ENCODE results near the gene PWWP2B.
"Not testable (repeated sequence)": the region's sequence is repeated elsewhere in the genome, so short reads cannot be mapped to it uniquely, and the experiment has no call there.

PWWP2B gene

DNA sequence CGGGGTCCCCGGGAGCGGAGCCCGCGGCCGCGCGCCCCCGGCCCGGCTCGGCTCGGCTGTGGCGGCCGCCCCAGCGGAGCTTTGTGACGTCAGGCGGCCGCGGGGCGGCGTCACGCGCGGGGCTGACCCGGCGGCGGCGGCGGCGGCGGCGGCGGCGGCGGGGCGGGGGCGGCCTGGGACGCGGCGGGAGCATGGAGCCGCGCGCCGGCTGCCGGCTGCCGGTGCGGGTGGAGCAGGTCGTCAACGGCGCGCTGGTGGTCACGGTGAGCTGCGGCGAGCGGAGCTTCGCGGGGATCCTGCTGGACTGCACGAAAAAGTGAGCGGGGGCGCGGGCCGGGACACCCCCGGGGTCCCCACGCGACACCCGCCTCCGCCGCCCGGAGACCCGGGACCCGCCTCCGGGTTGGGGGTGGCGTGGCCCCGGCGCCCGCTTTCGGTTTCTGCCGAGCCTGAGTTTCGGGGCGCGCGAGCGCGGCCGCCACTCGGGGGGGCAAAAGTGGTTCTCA is at the start of gene PWWP2B:
PWWP2B (plus strand) TSS at position 165 of the 506 bp plus-strand sequence; CDS start at position 192, 27 bp downstream.
- in situ Hi-C loops (cut with MboI; ENCODE audit: low sequenced_read_pairs): no loop called here

DNA sequence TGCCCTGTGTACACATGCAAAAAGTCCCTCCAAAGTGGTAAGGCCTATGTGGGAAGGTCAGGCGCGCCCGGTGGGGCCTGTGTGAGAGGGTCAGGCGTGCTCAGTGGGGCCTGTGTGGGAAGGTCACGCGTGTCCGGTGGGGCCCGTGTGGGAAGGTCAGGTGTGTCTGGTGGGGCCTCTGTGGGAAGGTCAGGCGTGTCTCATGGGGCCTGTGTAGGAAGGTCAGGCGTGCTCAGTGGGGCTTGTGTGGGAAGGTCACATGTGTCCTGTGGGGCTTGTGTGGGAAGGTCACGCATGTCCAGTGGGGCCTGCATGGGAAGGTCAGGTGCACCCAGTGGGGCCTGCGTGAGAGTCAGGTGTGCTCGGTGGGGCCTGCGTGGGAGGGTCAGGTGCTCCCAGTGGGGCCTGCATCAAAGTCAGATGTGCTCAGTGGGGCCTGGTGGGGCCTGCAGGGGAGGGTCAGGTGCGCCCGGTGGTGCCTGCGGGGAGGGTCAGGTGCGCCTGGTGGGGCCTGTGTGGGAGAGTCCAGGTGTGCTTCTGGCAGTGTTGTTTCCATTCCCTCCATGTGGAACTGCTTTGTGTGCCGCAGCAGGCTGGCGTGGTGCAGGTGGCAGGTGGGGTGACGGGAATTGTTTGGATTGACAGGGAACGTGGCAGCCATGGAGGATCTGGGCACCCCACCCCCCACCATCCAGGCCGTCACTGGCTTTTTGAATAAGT is 49.6 kb upstream of the PWWP2B start:
- in situ Hi-C loops (cut with MboI; ENCODE audit: low sequenced_read_pairs): no loop called here

- in situ Hi-C loops (cut with MboI; ENCODE audit: low sequenced_read_pairs): no loop called here
Observed at GRCh38 chr10:132347931-132348267, 49.1 kb upstream of the PWWP2B start.

DNA sequence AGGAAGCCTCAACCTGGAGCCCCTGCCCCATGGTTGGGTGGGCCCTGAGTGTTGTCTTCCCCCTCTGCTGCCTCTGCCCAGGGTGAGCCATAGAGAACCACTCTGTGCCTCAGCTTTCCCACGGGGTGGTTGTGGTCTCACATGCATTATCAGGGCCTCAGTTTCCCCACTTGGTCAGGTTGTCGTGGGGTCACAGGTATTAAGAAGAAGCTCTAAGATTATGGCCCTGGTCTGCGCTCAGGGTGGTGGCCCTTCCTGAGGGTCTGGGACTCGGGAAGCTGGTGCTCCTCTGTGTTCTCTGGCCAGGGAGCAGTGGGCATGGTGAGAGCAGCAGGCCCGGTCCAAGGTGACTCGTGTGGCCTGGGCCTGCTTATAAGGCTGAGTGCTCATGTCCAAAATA is 47.2 kb upstream of the PWWP2B start:
- in situ Hi-C loops (cut with MboI; ENCODE audit: low sequenced_read_pairs): no loop called here

DNA sequence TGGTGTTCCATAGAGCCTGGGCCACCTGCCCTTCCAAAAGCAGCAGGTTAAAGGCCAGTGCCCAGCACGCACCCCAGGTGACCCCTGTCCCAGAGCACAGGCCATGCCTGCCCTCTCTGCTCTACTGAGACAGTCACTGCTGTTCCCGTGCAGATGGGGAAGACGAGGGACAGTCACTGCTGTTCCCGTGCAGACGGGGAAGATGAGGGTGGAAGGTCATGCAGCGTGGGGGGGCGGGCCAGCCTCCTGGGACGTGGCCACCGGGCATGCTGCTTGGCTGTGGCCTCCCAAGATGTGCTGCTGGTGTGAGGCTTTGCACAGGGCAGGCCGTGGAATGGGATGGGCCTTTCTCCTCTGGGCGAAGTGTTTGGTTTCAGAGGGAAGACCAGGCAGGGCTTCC is 46.6 kb upstream of the PWWP2B start:
- in situ Hi-C loops (cut with MboI; ENCODE audit: low sequenced_read_pairs): no loop called here

DNA sequence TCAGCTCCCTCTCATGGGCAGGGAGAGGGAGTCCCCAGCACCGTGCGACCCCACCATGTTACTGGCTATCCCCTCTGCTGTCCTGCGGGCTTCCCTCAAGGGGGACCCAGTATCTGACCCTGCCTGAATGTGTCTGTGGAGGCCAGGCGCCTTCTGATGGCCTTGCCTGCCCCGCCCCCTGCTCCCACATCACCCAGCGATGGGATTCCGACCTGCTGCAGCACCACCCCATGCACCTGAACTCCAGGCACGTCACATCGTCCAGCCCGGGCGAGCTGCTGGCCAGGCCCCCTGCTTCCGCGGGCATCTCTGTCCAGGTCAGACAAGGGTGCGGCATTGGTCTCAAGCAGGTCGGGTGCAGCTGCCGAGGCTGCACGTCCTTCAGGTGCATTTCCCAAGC is 46.1 kb upstream of the PWWP2B start:
- in situ Hi-C loops (cut with MboI; ENCODE audit: low sequenced_read_pairs): no loop called here

GRCh38 chr10:132351611-132352010 is 45.4 kb upstream of the PWWP2B start:
- in situ Hi-C loops (cut with MboI; ENCODE audit: low sequenced_read_pairs): no loop called here

- in situ Hi-C loops (cut with MboI; ENCODE audit: low sequenced_read_pairs): not testable (repeated sequence)
Observed at GRCh38 chr10:132352462-132353308, 44.3 kb upstream of the PWWP2B start.

DNA sequence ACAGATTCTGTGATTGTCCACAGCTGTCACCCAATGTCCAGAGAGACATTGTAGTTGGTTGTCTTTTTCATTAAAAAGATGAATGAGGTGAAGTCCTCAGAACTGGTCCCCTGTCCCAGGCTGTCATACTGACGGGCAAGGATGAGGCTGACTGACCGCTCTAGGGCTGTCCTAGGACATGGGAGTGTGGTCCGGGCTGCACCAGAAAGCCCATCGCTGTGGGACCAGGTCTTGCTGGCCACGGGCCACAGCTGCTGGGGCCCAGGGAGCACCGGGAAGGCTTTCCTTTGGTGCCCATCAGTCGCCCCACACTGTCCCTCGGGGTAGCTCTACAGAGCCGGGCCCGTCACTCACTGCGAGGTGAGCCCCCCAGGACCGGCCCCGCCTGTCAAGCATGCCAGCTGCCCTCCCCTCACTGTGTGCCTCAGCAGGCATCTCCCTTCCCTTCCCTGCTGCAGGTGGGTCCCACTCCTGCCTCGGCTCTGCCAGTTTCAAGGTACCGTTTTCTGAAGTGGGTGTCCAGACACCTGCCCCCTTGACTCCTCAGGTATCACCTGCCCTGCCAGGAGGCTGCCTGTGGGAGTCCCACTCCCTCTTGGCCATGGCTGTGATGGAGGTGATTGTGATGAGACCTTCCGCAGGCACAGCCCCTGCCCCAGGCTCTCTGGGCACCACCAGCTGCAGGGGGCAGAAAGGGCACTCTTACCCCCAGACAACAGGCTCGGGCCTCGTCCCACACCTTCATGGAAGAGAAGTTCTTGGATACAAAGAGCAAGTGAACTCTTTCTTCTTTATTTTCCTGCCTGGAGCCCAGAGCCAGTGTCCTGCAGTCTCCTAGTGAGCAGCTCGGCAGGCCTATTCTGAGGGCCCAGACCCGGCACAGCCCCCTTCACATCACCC is 43.3 kb upstream of the PWWP2B start:
- in situ Hi-C loops (cut with MboI; ENCODE audit: low sequenced_read_pairs): no loop called here

- in situ Hi-C loops (cut with MboI; ENCODE audit: low sequenced_read_pairs): no loop called here
Observed at GRCh38 chr10:132354356-132355094, 42.5 kb upstream of the PWWP2B start.

- in situ Hi-C loops (cut with MboI; ENCODE audit: low sequenced_read_pairs): no loop called here
Observed at GRCh38 chr10:132355297-132355696, 41.7 kb upstream of the PWWP2B start.

- in situ Hi-C loops (cut with MboI; ENCODE audit: low sequenced_read_pairs): no loop called here
Observed at GRCh38 chr10:132355754-132356153, 41.2 kb upstream of the PWWP2B start.

GRCh38 chr10:132356621-132357195 is 40.3 kb upstream of the PWWP2B start:
- in situ Hi-C loops (cut with MboI; ENCODE audit: low sequenced_read_pairs): no loop called here

GRCh38 chr10:132357286-132358058 is 39.5 kb upstream of the PWWP2B start:
- in situ Hi-C loops (cut with MboI; ENCODE audit: low sequenced_read_pairs): no loop called here

GRCh38 chr10:132359305-132360040 is 37.5 kb upstream of the PWWP2B start:
- in situ Hi-C loops (cut with MboI; ENCODE audit: low sequenced_read_pairs): loop anchor here (10.0 kb wide), 1 partner anchor 135 kb away; no protein-coding TSS in a partner anchor

DNA sequence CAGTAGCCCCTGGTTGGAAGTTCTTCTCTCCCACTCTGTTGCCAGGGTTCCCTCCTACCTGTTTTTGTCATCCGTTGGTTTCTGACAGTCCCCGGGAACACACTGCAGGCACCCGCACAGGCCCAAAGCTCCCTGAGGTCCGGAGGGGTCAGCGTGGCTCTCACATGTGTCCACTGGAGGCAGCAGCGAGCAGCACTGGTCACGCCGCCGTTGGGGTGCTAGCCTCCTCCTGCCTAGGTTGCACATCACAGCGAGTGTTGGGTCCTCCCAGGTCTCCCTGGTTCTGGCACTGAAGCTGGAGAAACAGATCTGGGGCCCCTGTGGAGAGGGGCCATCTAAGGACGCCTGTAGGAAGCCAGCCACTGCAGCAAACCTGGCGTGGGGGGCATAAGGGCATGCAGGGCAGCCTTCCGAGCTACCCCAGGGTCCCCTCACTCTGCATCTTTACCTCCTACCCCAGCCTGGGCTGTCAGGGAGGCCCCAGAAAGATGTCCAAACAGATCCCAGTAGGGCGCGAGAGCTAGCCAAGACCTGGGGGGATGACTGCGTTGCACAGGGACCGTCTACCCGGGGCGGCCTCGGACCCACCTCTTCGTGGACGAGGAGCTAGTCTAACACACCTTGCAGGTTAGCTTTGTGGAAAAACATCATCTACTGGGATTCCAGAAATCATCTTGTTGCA is 36.1 kb upstream of the PWWP2B start:
- in situ Hi-C loops (cut with MboI; ENCODE audit: low sequenced_read_pairs): loop anchor here (10.0 kb wide), 1 partner anchor 136 kb away; no protein-coding TSS in a partner anchor

DNA sequence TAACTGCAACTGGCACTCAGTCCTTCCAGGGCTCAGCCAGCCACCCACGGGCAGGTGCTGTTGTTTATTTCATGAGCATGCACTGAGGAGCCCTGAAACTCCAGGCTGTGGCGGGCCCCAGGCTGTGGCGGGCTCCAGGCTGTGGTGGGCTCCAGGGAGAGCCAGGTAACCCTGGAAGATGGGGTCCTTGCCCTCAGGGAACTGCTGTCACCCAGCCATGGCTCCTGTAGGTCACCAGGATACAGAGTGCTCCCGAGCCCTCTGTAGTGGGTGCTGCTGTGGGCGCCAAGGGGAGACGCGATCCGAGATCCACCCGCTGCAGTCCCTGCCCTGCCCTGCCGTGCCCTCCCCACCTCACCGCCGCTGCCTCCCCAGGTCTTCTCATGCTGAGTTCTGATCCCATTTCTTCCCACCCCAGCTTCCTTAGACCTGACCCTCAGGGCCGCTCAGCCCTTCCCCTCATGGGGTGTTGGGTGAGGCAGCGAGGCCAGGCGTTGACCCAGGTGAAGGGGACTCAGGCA is 35.4 kb upstream of the PWWP2B start:
- in situ Hi-C loops (cut with MboI; ENCODE audit: low sequenced_read_pairs): loop anchor here (10.0 kb wide), 1 partner anchor 137 kb away; no protein-coding TSS in a partner anchor

All from HL-60/S4 treated with retinoic acid at 250 ng/mL for 4 days and 3 days (cell line).